HEK293 (cell line): ENCODE measurements around the gene TYMS.
A peak's percentile ranks its signal among the peaks of the same experiment; 100 is the strongest.

ENCODE experiments used
- CTCF ChIA-PET: fragments of 350-600 bp; formaldehyde crosslinking; extraction: SDS; loops from one replicate; lab custom pipeline; 2021; ENCODE audit warnings: antibody characterized with exemption; lab: Yijun Ruan, JAX
- POLR2A ChIA-PET: fragments of 300-600 bp; formaldehyde crosslinking; extraction: SDS; loops from one replicate; lab custom pipeline; 2020; ENCODE audit warnings: antibody characterized with exemption, inconsistent platforms; lab: Yijun Ruan, JAX
- H3K27ac ChIP-seq: fragments of 200-500 bp; sonication (Bioruptor generic); 2 replicates; pipeline ENCODE4 v1.5.1; 2014; ENCODE audit warnings: low read depth, low read length, control low read depth, inconsistent platforms; ENCODE audit errors: extremely low read depth
- H3K36me3 ChIP-seq, 2 experiments: fragments of 200-500 bp in 1 of 2; sonication (Bioruptor generic) in 1 of 2; 1 replicate in 1 of 2; 2 replicates in 1 of 2; pipeline ENCODE4 v1.5.1; 2014 to 2017; ENCODE audit warnings: inconsistent platforms in 2 of 2, low read length in 2 of 2; ENCODE audit not compliant: control insufficient read depth in 2 of 2, insufficient read depth in 1 of 2
- H3K4me1 ChIP-seq: fragments of 200-500 bp; sonication (Bioruptor generic); 2 replicates; pipeline ENCODE4 v1.5.1; 2014; ENCODE audit warnings: mild to moderate bottlenecking, low read length, inconsistent platforms; ENCODE audit not compliant: control insufficient read depth, insufficient read depth
- H3K4me3 ChIP-seq: 2 replicates; pipeline ENCODE4 v1.5.1; 2011; ENCODE audit warnings: low read depth, mild to moderate bottlenecking, control low read depth, low read length, moderate library complexity
- H3K9me3 ChIP-seq: fragments of 200-500 bp; sonication (Bioruptor generic); 2 replicates; pipeline ENCODE4 v1.5.1; 2014; ENCODE audit warnings: low read depth, low read length, inconsistent platforms; ENCODE audit not compliant: control insufficient read depth, insufficient read depth
- ELK4 ChIP-seq: IDR thresholded peaks from 2 replicates; pipeline ENCODE4 v1.6.1; 2011; ENCODE audit warnings: mild to moderate bottlenecking, low read depth, low read length, borderline replicate concordance
- HOXC10 ChIP-seq: sonication (generic); formaldehyde crosslinking; IDR thresholded peaks from 2 replicates; pipeline ENCODE4 v1.8.1; 2023; ENCODE audit warnings: mild to moderate bottlenecking, missing genetic modification reagents
- KLF1 ChIP-seq: fragments of 450-650 bp; formaldehyde crosslinking; IDR thresholded peaks from 2 replicates; pipeline ENCODE4 v1.5.1; 2016; ENCODE audit warnings: missing biosample characterization, missing genetic modification characterization
- KLF9 ChIP-seq: fragments of 450-650 bp; formaldehyde crosslinking; IDR thresholded peaks from 2 replicates; pipeline ENCODE4 v1.5.1; 2016; ENCODE audit warnings: missing biosample characterization, missing genetic modification characterization, low read depth
- PRDM1 ChIP-seq: fragments of 450-650 bp; formaldehyde crosslinking; IDR thresholded peaks from 2 replicates; pipeline ENCODE4; 2016; ENCODE audit warnings: missing biosample characterization, missing genetic modification characterization
- SETDB1 ChIP-seq: IDR thresholded peaks from one replicate; pipeline ENCODE4 v1.6.1; 2017; ENCODE audit warnings: mild to moderate bottlenecking, low read length, moderate library complexity, mixed read lengths; ENCODE audit not compliant: insufficient read length
- ZBTB20 ChIP-seq: fragments of 450-650 bp; formaldehyde crosslinking; IDR thresholded peaks from 2 replicates; pipeline ENCODE4 v1.5.1; 2016; ENCODE audit warnings: missing biosample characterization, missing genetic modification characterization
- ZFP37 ChIP-seq: fragments of 450-650 bp; formaldehyde crosslinking; IDR thresholded peaks from 2 replicates; pipeline ENCODE4 v1.5.1; 2016; ENCODE audit warnings: missing biosample characterization, missing genetic modification characterization
- ZNF114 ChIP-seq: fragments of 450-650 bp; formaldehyde crosslinking; IDR thresholded peaks from 2 replicates; pipeline ENCODE4 v1.5.0; 2017; ENCODE audit warnings: missing biosample characterization, missing genetic modification characterization
- ZNF175 ChIP-seq: fragments of 450-650 bp; formaldehyde crosslinking; IDR thresholded peaks from 2 replicates; pipeline ENCODE4 v1.5.1; 2016; ENCODE audit warnings: missing biosample characterization, missing genetic modification characterization
- ZNF211 ChIP-seq: fragments of 450-650 bp; formaldehyde crosslinking; IDR thresholded peaks from 2 replicates; pipeline ENCODE4 v1.5.1; 2016; ENCODE audit warnings: low read depth, missing biosample characterization, missing genetic modification characterization
- ZNF513 ChIP-seq: fragments of 450-650 bp; IDR thresholded peaks from 2 replicates; pipeline ENCODE4 v1.5.1; 2018; ENCODE audit warnings: missing biosample characterization, missing genetic modification characterization
- ZNF549 ChIP-seq: fragments of 450-650 bp; IDR thresholded peaks from 2 replicates; pipeline ENCODE4 v1.5.1; 2018; ENCODE audit warnings: missing biosample characterization, missing genetic modification characterization, mild to moderate bottlenecking, inconsistent platforms, moderate library complexity
- ZNF623 ChIP-seq: fragments of 450-650 bp; formaldehyde crosslinking; IDR thresholded peaks from 2 replicates; pipeline ENCODE4 v1.5.1; 2016; ENCODE audit warnings: missing biosample characterization, missing genetic modification characterization
- ZNF626 ChIP-seq: fragments of 450-650 bp; sonication (Bioruptor Pico); formaldehyde crosslinking; IDR thresholded peaks from 2 replicates; pipeline ENCODE4 v1.5.1; 2018; ENCODE audit warnings: missing biosample characterization, missing genetic modification characterization, inconsistent platforms
- ZNF654 ChIP-seq: fragments of 450-650 bp; formaldehyde crosslinking; IDR thresholded peaks from 2 replicates; pipeline ENCODE4 v1.5.1; 2016; ENCODE audit warnings: low read depth, missing biosample characterization, missing genetic modification characterization
- ZNF843 ChIP-seq: fragments of 450-650 bp; formaldehyde crosslinking; IDR thresholded peaks from 2 replicates; pipeline ENCODE4 v1.5.1; 2016; ENCODE audit warnings: missing biosample characterization, missing genetic modification characterization
- TF ChIP-seq, protein P1 (sequence below): fragments of 450-650 bp; formaldehyde crosslinking; IDR thresholded peaks from 2 replicates; pipeline ENCODE4 v1.5.1; 2016; ENCODE audit warnings: missing biosample characterization, missing genetic modification characterization

Gene TYMS

GRCh38 chr18:629269-630150, 27.9 kb upstream of the TYMS start:
- Histone ChIP-seq H3K4me1 (no peaks in the 10 kb centered on the region), H3K9me3 (no peaks in the 10 kb centered on the region), H3K4me3 (no peak overlapping the region)
- ChIA-PET POLR2A (interaction anchor here (5.1 kb wide), 1 partner anchor 28 kb away, joined by 17 read pairs; the partner anchor contains the start of gene TYMS), CTCF (interaction anchor here (0.7 to 11.8 kb wide), 6 partner anchors 8 to 438 kb away, joined by 3 to 184 read pairs (median 4); no protein-coding TSS in a partner anchor)
- TF ChIP-seq ZNF623 (tag by site-specific recombination) (no peak), ZNF549 (no peak)
- TF ChIP-seq, all 188 proteins: peak for 0
- no peaks in the 10 kb centered on the region for H3K36me3 ChIP-seq
- H3K27ac ChIP-seq: no peak overlapping the region

DNA sequence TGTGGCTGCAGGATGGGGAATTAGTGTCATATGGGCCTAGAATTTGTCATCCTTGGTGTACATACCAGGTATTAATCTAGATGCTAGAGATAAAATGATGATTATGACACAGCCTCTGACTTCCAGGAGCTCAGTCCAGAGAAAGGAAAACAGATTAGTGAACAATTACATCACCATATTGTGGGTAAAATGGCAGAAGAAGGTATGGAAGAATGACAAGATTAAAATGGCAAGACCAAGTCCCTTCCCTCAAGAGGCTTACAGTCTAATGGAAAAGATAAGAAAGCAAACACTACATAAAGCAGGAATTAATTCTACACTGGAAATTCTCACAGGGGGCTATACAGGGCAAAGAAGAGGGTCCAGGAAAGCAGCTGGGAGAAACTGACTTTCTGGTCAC, 25.9 kb upstream of the TYMS start:
- TF ChIP-seq KLF9 (tag by site-specific recombination) (no peak), ZFP37 (tag by site-specific recombination) (no peak), SETDB1 (peak; percentile 11)
- POLR2A ChIA-PET: interaction anchor here (0.6 to 5.1 kb wide), 2 partner anchors 26 to 30 kb away, joined by 3 to 17 read pairs; partner anchors contain the start of gene TYMS
- no peaks in the 10 kb centered on the region for H3K36me3 ChIP-seq
- H3K4me3 ChIP-seq: no peak overlapping the region
- CTCF ChIA-PET: interaction anchor here (0.6 to 11.8 kb wide), 7 partner anchors 12 to 208 kb away, joined by 3 to 184 read pairs (median 6); no protein-coding TSS in a partner anchor
- H3K4me1 ChIP-seq: no peaks in the 10 kb centered on the region
- H3K9me3 ChIP-seq: no peaks in the 10 kb centered on the region
- no peak overlapping the region for H3K27ac ChIP-seq

DNA sequence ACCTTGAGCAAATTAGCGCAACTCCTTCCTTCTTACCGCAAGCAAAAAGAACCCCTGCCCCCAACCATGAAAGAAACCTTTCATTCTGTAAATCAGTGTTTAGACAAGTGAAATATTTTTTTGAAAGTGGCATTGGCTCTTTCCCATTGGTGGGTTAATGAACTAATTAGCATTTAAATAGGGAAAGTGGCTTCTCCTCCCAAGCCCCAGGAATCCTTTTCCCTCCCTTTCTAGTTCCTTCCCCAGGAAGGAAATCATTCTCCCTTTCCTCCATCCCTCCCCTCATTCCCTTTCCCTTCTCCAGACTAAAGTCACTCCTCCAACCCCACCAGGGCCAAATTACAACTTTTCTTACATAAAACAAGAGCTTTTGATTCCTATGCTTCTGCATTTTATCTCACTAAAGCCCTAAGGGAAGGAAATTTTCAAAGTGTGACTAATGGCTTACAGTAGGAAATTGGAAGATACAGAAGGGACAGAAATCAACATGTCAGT, 22.9 kb upstream of the TYMS start:
- Histone ChIP-seq H3K36me3 (no peaks in the 10 kb centered on the region), H3K4me1 (no peaks in the 10 kb centered on the region), H3K9me3 (no peaks in the 10 kb centered on the region), H3K4me3 (no peak overlapping the region), H3K27ac (no peak overlapping the region; the same call in 1 of the 2 replicates)
- TF ChIP-seq PRDM1 (peak; percentile 78), ZBTB20 (tag by site-specific recombination) (no peak)
- CTCF ChIA-PET: interaction anchor here (0.6 to 1.7 kb wide), 4 partner anchors 10 to 204 kb away, joined by 3 to 9 read pairs (median 3); no protein-coding TSS in a partner anchor
- POLR2A ChIA-PET: no interaction called here

GRCh38 chr18:635171-635570, 22.3 kb upstream of the TYMS start:
- H3K27ac ChIP-seq: no peak overlapping the region
- no peaks in the 10 kb centered on the region for H3K36me3 ChIP-seq
- TF ChIP-seq KLF1: no peak
- no peak for TF ChIP-seq HOXC10 (CRISPR knock-in tag)
- no peak for TF ChIP-seq ZNF843 (tag by site-specific recombination)
- no peak for TF ChIP-seq ELK4
- TF ChIP-seq ZNF175: no peak
- no peak for TF ChIP-seq ZNF513 (tag by site-specific recombination)
- no peak for TF ChIP-seq ZNF211 (tag by site-specific recombination)
- no peak for TF ChIP-seq ZNF626 (tag by site-specific recombination)
- TF ChIP-seq ZNF114 (tag by site-specific recombination): no peak
- TF ChIP-seq ZNF654: no peak
- TF ChIP-seq, protein P1, sequence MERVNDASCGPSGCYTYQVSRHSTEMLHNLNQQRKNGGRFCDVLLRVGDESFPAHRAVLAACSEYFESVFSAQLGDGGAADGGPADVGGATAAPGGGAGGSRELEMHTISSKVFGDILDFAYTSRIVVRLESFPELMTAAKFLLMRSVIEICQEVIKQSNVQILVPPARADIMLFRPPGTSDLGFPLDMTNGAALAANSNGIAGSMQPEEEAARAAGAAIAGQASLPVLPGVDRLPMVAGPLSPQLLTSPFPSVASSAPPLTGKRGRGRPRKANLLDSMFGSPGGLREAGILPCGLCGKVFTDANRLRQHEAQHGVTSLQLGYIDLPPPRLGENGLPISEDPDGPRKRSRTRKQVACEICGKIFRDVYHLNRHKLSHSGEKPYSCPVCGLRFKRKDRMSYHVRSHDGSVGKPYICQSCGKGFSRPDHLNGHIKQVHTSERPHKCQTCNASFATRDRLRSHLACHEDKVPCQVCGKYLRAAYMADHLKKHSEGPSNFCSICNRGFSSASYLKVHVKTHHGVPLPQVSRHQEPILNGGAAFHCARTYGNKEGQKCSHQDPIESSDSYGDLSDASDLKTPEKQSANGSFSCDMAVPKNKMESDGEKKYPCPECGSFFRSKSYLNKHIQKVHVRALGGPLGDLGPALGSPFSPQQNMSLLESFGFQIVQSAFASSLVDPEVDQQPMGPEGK (tag by site-specific recombination): no peak
- no peak overlapping the region for H3K4me3 ChIP-seq
- no peaks in the 10 kb centered on the region for H3K9me3 ChIP-seq
- H3K4me1 ChIP-seq: no peaks in the 10 kb centered on the region
- ChIA-PET POLR2A (no interaction called here), CTCF (interaction anchor here (0.7 to 1.7 kb wide), 3 partner anchors 11 to 204 kb away, joined by 3 to 9 read pairs (median 3); no protein-coding TSS in a partner anchor)
